Glomerular endothelial cell (primary cell): Measurements from ENCODE around the gene SLPI. TPM values are rescaled to one million over a fixed set of nuclear protein-coding genes. Genes with fewer than 3 reads are reported as not detected.

Experiments
- DNase-seq: peaks from one replicate; pipeline ENCODE4 v3.0.0-alpha.2; 2011; ENCODE audit warnings: low read depth, low spot score; ENCODE audit errors: extremely low read depth
- total RNA-seq: library from RNA; depleted of rRNA; stranded (reverse); fragments of >200 nt; gene quantifications from 2 replicates; pipeline ENCODE4 v1.2.3, GENCODE V29; 2015

SLPI gene
- total RNA-seq, 1 donor from 2014 or later = not detected

- DNase-seq = no peak
These were observed 31.2 kb downstream of the SLPI start for GRCh38 chr20:45223136-45223535.

- no peak for DNase-seq
These were observed 33.3 kb downstream of the SLPI start, which contains the start of gene SEMG2 for GRCh38 chr20:45221076-45221475. Gene SEMG2 (plus strand): TSS chr20:45221373. CDS start chr20:45221390, 17 bp downstream.

- DNase-seq = no peak
These were observed 35.7 kb downstream of the SLPI start for GRCh38 chr20:45218636-45219035.

GRCh38 chr20:45218124-45218523 is 36.2 kb downstream of the SLPI start:
- DNase-seq = no peak

- DNase-seq = no peak
These were observed 41.5 kb downstream of the SLPI start for GRCh38 chr20:45212836-45213235.

GRCh38 chr20:45211569-45212474 is 42.5 kb downstream of the SLPI start:
- DNase-seq = no peak

- DNase-seq = no peak
These were observed 44.4 kb downstream of the SLPI start for GRCh38 chr20:45209924-45210323.

- DNase-seq = no peak
These were observed 47.6 kb downstream of the SLPI start, which contains the start of gene SEMG1 for GRCh38 chr20:45206725-45207124. Gene SEMG1 (plus strand): TSS chr20:45207033. CDS start chr20:45207054, 21 bp downstream.

Other genes starting within 250 kb of the SLPI start
- gene KCNS1, start 153.4 kb downstream of the SLPI start, total RNA-seq = 0.12 and 0.34 TPM in 2 replicates
- gene WFDC5, start 139.4 kb downstream of the SLPI start, total RNA-seq = not detected in 2 replicates
- not detected in 2 replicates for gene WFDC12, start 130.1 kb downstream of the SLPI start, total RNA-seq
- not detected in 2 replicates for gene PI3, start 79.7 kb downstream of the SLPI start, total RNA-seq
- gene SEMG1, start 47.5 kb downstream of the SLPI start, total RNA-seq = not detected in 2 replicates
- gene SEMG2, start 33.2 kb downstream of the SLPI start, total RNA-seq = not detected in 2 replicates
- not detected in 2 replicates for gene RBPJL, start 52.3 kb upstream of the SLPI start, total RNA-seq
- not detected in 2 replicates for gene MATN4, start 53.7 kb upstream of the SLPI start, total RNA-seq
- 59.4 and 64.3 TPM in 2 replicates for gene SDC4, start 93.9 kb upstream of the SLPI start, total RNA-seq
- gene SYS1, start 108.6 kb upstream of the SLPI start, total RNA-seq = 19.2 and 31.1 TPM in 2 replicates
- gene TP53TG5, start 123.8 kb upstream of the SLPI start, total RNA-seq = not detected in 2 replicates
- gene DBNDD2, start 153.7 kb upstream of the SLPI start, total RNA-seq = 21.7 and 25.0 TPM in 2 replicates
- gene PIGT, start 161.6 kb upstream of the SLPI start, total RNA-seq = 91.1 and 130 TPM in 2 replicates
- 0.44 TPM in 1 of 2 replicates, not detected in the other for gene WFDC2, start 215.2 kb upstream of the SLPI start, total RNA-seq